ENCODE results near the gene OIP5. TPM values are rescaled to one million over a fixed set of nuclear protein-coding genes. Genes with fewer than 3 reads are reported as not detected.

OIP5 gene
- total and polyA plus RNA-seq, 10 of the 15 experiments (the other 5 are each of a cell fraction or from before 2014, with no cell fraction given), result 4.8 to 61.4 (median 22.1) TPM

GRCh38 chr15:41279535-41280283 is 52.7 kb downstream of the OIP5 start:
- Histone ChIP-seq H3K4me1 (ENCODE audit: control insufficient read depth, insufficient read depth, low read length) (peaks cover 6% of the 10 kb centered on the region), H2AFZ (ENCODE audit: control insufficient read depth, low read depth, low read length) (no peak overlapping the region), H3K4me2 (ENCODE audit: control insufficient read depth, insufficient read depth) (no peak overlapping the region), H3K36me3 (ENCODE audit: control insufficient read depth in 2 of 2, insufficient read depth in 2 of 2, low read length in 1 of 2) (peaks cover 0 to 1% of the 10 kb centered on the region in 2 experiments; a peak in 1 of 4 replicates), H3K27me3 (replicated peaks in 1 of 2; ENCODE audit: control insufficient read depth in 2 of 2, insufficient read depth in 2 of 2, low read length in 1 of 2) (no peaks in the 10 kb centered on the region), H3K27ac (ENCODE audit: control insufficient read depth, insufficient read depth) (no peak overlapping the region), H4K20me1 (ENCODE audit: control insufficient read depth, insufficient read depth) (no peaks in the 10 kb centered on the region), H3K9me3 (replicated peaks; ENCODE audit: control insufficient read depth, insufficient read depth, low read length) (no peaks in the 10 kb centered on the region), H3K79me2 (ENCODE audit: control insufficient read depth, insufficient read depth, low read length) (peaks cover 9% of the 10 kb centered on the region), H3K4me3 (no peak overlapping the region), H3K9ac (ENCODE audit: control insufficient read depth, insufficient read depth, low read length) (no peak overlapping the region)
- ChIA-PET RAD21 (ENCODE audit: unreplicated experiment) (no interaction called here), SMC1A (ENCODE audit: uncharacterized antibody, unreplicated experiment) (interaction anchor here (0.6 kb wide), 1 partner anchor 18 kb away, joined by 3 read pairs; no protein-coding TSS in a partner anchor), POLR2A (no interaction called here), CTCF (interaction anchor here (0.6 kb wide), 1 partner anchor 37 kb away, joined by 3 read pairs; no protein-coding TSS in a partner anchor)
- no TSS peak for BruUV-seq (replicated peaks)
- FAIRE-seq (no peak), DNase-seq (ENCODE audit: low read depth, low spot score) (no peak), ATAC-seq (no peak)
- intact Hi-C loops (cut with micrococcal nuclease; ENCODE audit: unreplicated experiment), result loop anchor here (5.0 kb wide), 1 partner anchor 47 kb away; the partner anchor contains the start of genes CHP1 and EXD1
- in situ Hi-C loops (cut with MboI), result no loop called here
- TF ChIP-seq JUND (IDR thresholded peaks at IDR 0.05; ENCODE audit: low read depth, low read length) (no peak), ZNF384 (IDR thresholded peaks at IDR 0.05; ENCODE audit: borderline replicate concordance, low read depth, low read length) (no peak)
- 90% methylated on average over 1 of the region's 1 CpG for WGBS (ENCODE audit: insufficient coverage, insufficient replicate concordance, low lambda C conversion rate, missing lambda C conversion rate)

- ChIA-PET POLR2A (interaction anchor here (0.6 kb wide), 1 partner anchor 1967 kb away, joined by 4 read pairs; no protein-coding TSS in a partner anchor), SMC1A (ENCODE audit: uncharacterized antibody, unreplicated experiment) (no interaction called here), RAD21 (ENCODE audit: unreplicated experiment) (no interaction called here), CTCF (interaction anchor here (1.0 kb wide), 1 partner anchor 188 kb away, joined by 3 read pairs; no protein-coding TSS in a partner anchor)
- Histone ChIP-seq H3K4me2 (ENCODE audit: control insufficient read depth, insufficient read depth) (no peak overlapping the region), H3K9me3 (replicated peaks; ENCODE audit: control insufficient read depth, insufficient read depth, low read length) (no peaks in the 10 kb centered on the region), H3K36me3 (ENCODE audit: control insufficient read depth in 2 of 2, insufficient read depth in 2 of 2, low read length in 1 of 2) (peaks cover 0 to 1% of the 10 kb centered on the region in 2 experiments; a peak in 1 of 4 replicates), H3K79me2 (ENCODE audit: control insufficient read depth, insufficient read depth, low read length) (no peaks in the 10 kb centered on the region; the same call in 1 of the 2 replicates), H3K27me3 (replicated peaks in 1 of 2; ENCODE audit: control insufficient read depth in 2 of 2, insufficient read depth in 2 of 2, low read length in 1 of 2) (no peaks in the 10 kb centered on the region), H2AFZ (ENCODE audit: control insufficient read depth, low read depth, low read length) (no peak overlapping the region), H3K4me1 (ENCODE audit: control insufficient read depth, insufficient read depth, low read length) (peaks cover 5% of the 10 kb centered on the region), H4K20me1 (ENCODE audit: control insufficient read depth, insufficient read depth) (no peaks in the 10 kb centered on the region), H3K27ac (ENCODE audit: control insufficient read depth, insufficient read depth) (no peak overlapping the region), H3K9ac (ENCODE audit: control insufficient read depth, insufficient read depth, low read length) (no peak overlapping the region), H3K4me3 (no peak overlapping the region)
- intact Hi-C loops (cut with micrococcal nuclease; ENCODE audit: unreplicated experiment), result no loop called here
- TF ChIP-seq NR2C2 (IDR thresholded peaks at IDR 0.05; ENCODE audit: borderline replicate concordance, control insufficient read depth, insufficient read length, low read depth), result no peak
- TF ChIP-seq RELA (IDR thresholded peaks at IDR 0.05; ENCODE audit: borderline replicate concordance, partially characterized antibody), result no peak
- TF ChIP-seq RELB (IDR thresholded peaks at IDR 0.05; ENCODE audit: low read depth), result no peak
- DNase-seq (ENCODE audit: low read depth, low spot score), result no peak
- FAIRE-seq, result no peak
- in situ Hi-C loops (cut with MboI), result no loop called here
- ATAC-seq, result no peak
- no TSS peak for BruUV-seq (replicated peaks)
- WGBS (ENCODE audit: insufficient coverage, insufficient replicate concordance, low lambda C conversion rate, missing lambda C conversion rate), result 100% methylated on average over 2 of the region's 3 CpGs
These were observed 54.1 kb downstream of the OIP5 start for GRCh38 chr15:41278319-41278718.
